HepG2 (cell line): ENCODE results near the gene DENND4A. TPM values are rescaled to one million over a fixed set of nuclear protein-coding genes. Genes with fewer than 3 reads are reported as not detected.
A peak's percentile ranks its signal among the peaks of the same experiment; 100 is the strongest.

ENCODE experiments used
- BORCS8-MEF2B ChIP-seq: sonication (generic); formaldehyde crosslinking; IDR thresholded peaks from 2 replicates; pipeline ENCODE4 v1.8.0; 2022; ENCODE audit warnings: mild to moderate bottlenecking, missing genetic modification reagents
- HBP1 ChIP-seq: IDR thresholded peaks from 2 replicates; pipeline ENCODE4 v1.6.1; 2016; ENCODE audit warnings: low read depth, control low read depth
- HNF1B ChIP-seq: sonication (generic); formaldehyde crosslinking; IDR thresholded peaks from 2 replicates; pipeline ENCODE4 v1.5.1; 2020; ENCODE audit warnings: mild to moderate bottlenecking, moderate library complexity, missing genetic modification reagents
- HOMEZ ChIP-seq: IDR thresholded peaks from 2 replicates; pipeline ENCODE4 v1.6.1; 2016; ENCODE audit warnings: low read depth
- NFKB2 ChIP-seq: sonication (generic); formaldehyde crosslinking; IDR thresholded peaks from 2 replicates; pipeline ENCODE4 v1.4.0; 2020; ENCODE audit warnings: missing genetic modification reagents, borderline replicate concordance
- PHF5A ChIP-seq: IDR thresholded peaks from one replicate; pipeline ENCODE4 v1.6.1; 2018; ENCODE audit warnings: low read depth, missing genetic modification reagents; ENCODE audit not compliant: unreplicated experiment
- PLRG1 ChIP-seq: fragments of 450-650 bp; conservative IDR thresholded peaks from 2 replicates; pipeline ENCODE4 v1.6.1; 2016
- POGZ ChIP-seq: sonication (generic); formaldehyde crosslinking; IDR thresholded peaks from 2 replicates; pipeline ENCODE4 v1.4.0; 2020; ENCODE audit warnings: mild to moderate bottlenecking, missing genetic modification reagents
- PRDM10 ChIP-seq: sonication (generic); formaldehyde crosslinking; IDR thresholded peaks from 2 replicates; pipeline ENCODE4 v1.4.0; 2020; ENCODE audit warnings: low read depth, missing genetic modification reagents
- REL ChIP-seq: sonication (generic); formaldehyde crosslinking; conservative IDR thresholded peaks from 2 replicates; pipeline ENCODE4 v1.8.0; 2022; ENCODE audit warnings: mild to moderate bottlenecking, missing genetic modification reagents, moderate library complexity
- REPIN1 ChIP-seq: sonication (generic); formaldehyde crosslinking; IDR thresholded peaks from 2 replicates; pipeline ENCODE4 v1.8.0; 2022; ENCODE audit warnings: missing genetic modification reagents, low read depth, mild to moderate bottlenecking, borderline replicate concordance
- SOX13 ChIP-seq, 3 experiments: fragments of 450-650 bp in 1 of 3; sonication (generic) in 1 of 3; formaldehyde crosslinking in 1 of 3; IDR thresholded peaks in 2 of 3; conservative IDR thresholded peaks in 1 of 3; 2 replicates each; pipeline versions ENCODE4 v1.5.0 to v1.6.1; 2016 to 2020; ENCODE audit warnings: antibody characterized with exemption in 1 of 3, mild to moderate bottlenecking in 1 of 3, missing compliant biosample characterization in 1 of 3, missing genetic modification reagents in 1 of 3, moderate library complexity in 1 of 3
- ZNF136 ChIP-seq: sonication (generic); formaldehyde crosslinking; IDR thresholded peaks from 2 replicates; pipeline ENCODE4 v1.8.1; 2022; ENCODE audit warnings: low read depth, mild to moderate bottlenecking, moderate library complexity, missing genetic modification reagents
- ZNF3 ChIP-seq: IDR thresholded peaks from 2 replicates; pipeline ENCODE4 v1.7.0; 2017; ENCODE audit warnings: inconsistent platforms
- ZUFSP ChIP-seq: sonication (generic); formaldehyde crosslinking; IDR thresholded peaks from 2 replicates; pipeline ENCODE4 v1.9.0; 2021; ENCODE audit warnings: missing genetic modification reagents, mild to moderate bottlenecking, borderline replicate concordance
- polyA plus RNA-seq, 8 experiments: library from polyadenylated mRNA; depleted of rRNA in 3 of 8; stranded (reverse) in 7 of 8; unstranded in 1 of 8; fragments of >200 nt; fragmentation: Illumina TruSeq in 4 of 8; extraction: Trizol in 4 of 8; gene quantifications; 2 replicates each; pipeline versions ENCODE4 v1.2.1 to v1.2.3, GENCODE V29; 2011 to 2016; ENCODE audit warnings: low read depth in 4 of 8, missing spikeins in 1 of 8, mixed read lengths in 1 of 8; ENCODE audit not compliant: insufficient read depth in 1 of 8
- total RNA-seq, 5 experiments: library from RNA; depleted of rRNA; stranded (reverse); fragments of >200 nt; fragmentation: Illumina TruSeq; extraction: Trizol; gene quantifications; 2 replicates each; pipeline ENCODE4 v1.2.3, GENCODE V29; 2016; ENCODE audit warnings: low read depth in 1 of 5

The DENND4A gene
- total and polyA plus RNA-seq, 2 of the 13 experiments (the other 11 are each of a cell fraction or from before 2014, with no cell fraction given) = 13.2 to 18.6 TPM

- no peak for TF ChIP-seq ZNF136 (CRISPR knock-in tag)
- TF ChIP-seq BORCS8-MEF2B (CRISPR knock-in tag) = no peak
- TF ChIP-seq ZUFSP (CRISPR knock-in tag) = no peak
- TF ChIP-seq POGZ (CRISPR knock-in tag) = no peak
- TF ChIP-seq NFKB2 (CRISPR knock-in tag) = no peak
- no peak for TF ChIP-seq HNF1B
- TF ChIP-seq SOX13 (IDR thresholded peaks at IDR 0.05) = no peak
- TF ChIP-seq SOX13 (CRISPR knock-in tag; conservative IDR thresholded peaks at IDR 0.05 in 1 of 2, IDR thresholded peaks at IDR 0.05 in 1 of 2) = peak in 1 of 2 experiments; percentile 81; a peak in 2 of 4 replicates
- no peak for TF ChIP-seq HBP1 (CRISPR knock-in tag)
- TF ChIP-seq PLRG1 = no peak
- no peak for TF ChIP-seq REL
- TF ChIP-seq REPIN1 = no peak
- no peak for TF ChIP-seq PHF5A (CRISPR knock-in tag)
- TF ChIP-seq HOMEZ (CRISPR knock-in tag) = no peak
- 0 out of 2 replicates have a peak, but pooled peaks have one; percentile 45 for TF ChIP-seq ZNF3 (CRISPR knock-in tag)
- no peak for TF ChIP-seq PRDM10 (CRISPR knock-in tag)
Observed at GRCh38 chr15:65804252-65804931, 12.3 kb upstream of the DENND4A start (continued).
